Chondrocyte (in vitro differentiated cells): ENCODE results near the gene TTC31. TPM values are rescaled to one million over a fixed set of nuclear protein-coding genes. Genes with fewer than 3 reads are reported as not detected.

ENCODE experiments used
- DNase-seq: peaks from one replicate; pipeline ENCODE4 v3.0.0; 2021; ENCODE audit warnings: mixed read lengths, low spot score
- H3K27ac Mint-ChIP-seq: one replicate; pipeline ENCODE4 v1.8.0; 2021; ENCODE audit warnings: mild to moderate bottlenecking, moderate library complexity, mixed read lengths; ENCODE audit not compliant: unreplicated experiment
- H3K27me3 Mint-ChIP-seq: 2 replicates; pipeline ENCODE4 v1.8.0; 2021; ENCODE audit warnings: low read depth, mixed read lengths
- H3K36me3 Mint-ChIP-seq: 2 replicates; pipeline ENCODE4 v1.8.0; 2021; ENCODE audit warnings: low read depth, mixed read lengths
- H3K4me1 Mint-ChIP-seq: 2 replicates; pipeline ENCODE4 v1.8.0; 2021; ENCODE audit warnings: low read depth, mild to moderate bottlenecking, mixed read lengths
- H3K4me3 Mint-ChIP-seq: one replicate; pipeline ENCODE4 v1.8.0; 2021; ENCODE audit warnings: mild to moderate bottlenecking, moderate library complexity, mixed read lengths; ENCODE audit not compliant: unreplicated experiment
- H3K9me3 Mint-ChIP-seq: 2 replicates; pipeline ENCODE4 v1.8.0; 2021; ENCODE audit warnings: low read depth, mixed read lengths
- total RNA-seq: library from RNA; stranded (reverse); gene quantifications from 3 replicates; pipeline ENCODE4 v1.2.1, GENCODE V29; 2021
- TF ChIP-seq, protein P1 (sequence below): fragments of 200-600 bp; sonication (generic); IDR thresholded peaks from 2 replicates; pipeline ENCODE4 v1.5.0; 2021; ENCODE audit warnings: antibody characterized with exemption, mild to moderate bottlenecking, moderate library complexity

The TTC31 gene
- total RNA-seq, 1 donor from 2014 or later, result 18.1 TPM

DNA sequence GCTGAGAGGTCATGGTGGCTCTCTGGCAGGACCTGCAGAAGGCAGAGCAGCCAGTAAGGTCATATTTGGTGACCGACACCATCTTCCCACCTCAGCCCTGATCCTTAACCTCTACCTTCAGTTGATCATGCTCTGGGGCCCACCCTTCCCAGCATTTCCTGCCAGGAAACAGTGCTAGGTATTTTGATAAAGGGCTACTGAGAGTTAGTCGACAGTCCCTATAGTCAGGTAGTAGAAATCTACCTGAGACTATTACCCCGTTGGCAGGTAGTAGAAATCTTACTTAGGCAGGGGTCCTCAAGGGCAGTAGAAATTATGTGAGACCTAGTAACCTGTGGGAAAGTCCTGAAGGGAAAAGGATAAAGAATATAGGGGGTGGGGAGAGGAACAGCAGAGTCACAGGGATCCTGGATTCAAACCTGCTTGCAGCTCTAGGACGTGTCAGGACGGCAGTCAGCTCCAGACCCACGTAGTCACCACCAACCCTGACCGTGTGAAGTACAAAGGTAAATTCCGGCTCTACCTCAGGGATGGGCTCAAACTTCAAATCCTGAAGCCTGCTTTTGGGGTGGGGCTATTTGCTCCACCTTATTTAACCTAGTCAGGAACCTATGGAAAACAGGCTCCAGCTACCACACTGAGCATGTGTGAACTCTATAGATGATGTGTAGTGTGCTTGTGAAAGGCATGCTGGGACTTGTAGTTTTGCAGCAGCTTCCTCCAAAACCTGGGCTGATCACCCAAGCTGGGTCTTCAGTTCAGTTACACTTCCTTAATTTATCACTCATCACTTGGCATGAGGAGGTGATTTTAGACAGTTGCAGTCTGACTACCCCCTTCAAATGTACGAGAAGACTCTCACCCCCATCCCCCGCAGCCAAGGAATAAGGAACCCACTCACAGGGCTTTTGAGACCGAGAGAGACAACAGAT lies 43.1 kb downstream of the TTC31 start, which contains the start of gene DQX1:
Gene DQX1 (minus strand): TSS at position 515 of the 932 bp plus-strand sequence. CDS start 502 bp downstream, at position 13.
- peaks cover 12% of the 10 kb centered on the region for H3K27me3 Mint-ChIP-seq
- no peak within 1 kb of the TSS for H3K4me3 Mint-ChIP-seq
- DNase-seq, result peak; percentile 27
- TF ChIP-seq, protein P1, sequence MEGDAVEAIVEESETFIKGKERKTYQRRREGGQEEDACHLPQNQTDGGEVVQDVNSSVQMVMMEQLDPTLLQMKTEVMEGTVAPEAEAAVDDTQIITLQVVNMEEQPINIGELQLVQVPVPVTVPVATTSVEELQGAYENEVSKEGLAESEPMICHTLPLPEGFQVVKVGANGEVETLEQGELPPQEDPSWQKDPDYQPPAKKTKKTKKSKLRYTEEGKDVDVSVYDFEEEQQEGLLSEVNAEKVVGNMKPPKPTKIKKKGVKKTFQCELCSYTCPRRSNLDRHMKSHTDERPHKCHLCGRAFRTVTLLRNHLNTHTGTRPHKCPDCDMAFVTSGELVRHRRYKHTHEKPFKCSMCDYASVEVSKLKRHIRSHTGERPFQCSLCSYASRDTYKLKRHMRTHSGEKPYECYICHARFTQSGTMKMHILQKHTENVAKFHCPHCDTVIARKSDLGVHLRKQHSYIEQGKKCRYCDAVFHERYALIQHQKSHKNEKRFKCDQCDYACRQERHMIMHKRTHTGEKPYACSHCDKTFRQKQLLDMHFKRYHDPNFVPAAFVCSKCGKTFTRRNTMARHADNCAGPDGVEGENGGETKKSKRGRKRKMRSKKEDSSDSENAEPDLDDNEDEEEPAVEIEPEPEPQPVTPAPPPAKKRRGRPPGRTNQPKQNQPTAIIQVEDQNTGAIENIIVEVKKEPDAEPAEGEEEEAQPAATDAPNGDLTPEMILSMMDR, result no peak
- peaks cover 19% of the 10 kb centered on the region for H3K36me3 Mint-ChIP-seq
- no peaks in the 10 kb centered on the region for H3K9me3 Mint-ChIP-seq
- H3K4me1 Mint-ChIP-seq, result peaks cover 22% of the 10 kb centered on the region
- H3K27ac Mint-ChIP-seq, result no peak within 1 kb of the TSS

GRCh38 chr2:74526649-74527230 lies 43.9 kb downstream of the TTC31 start:
- H3K4me3 Mint-ChIP-seq, result no peak overlapping the region
- DNase-seq, result peak; percentile 50
- peaks cover 19% of the 10 kb centered on the region for H3K36me3 Mint-ChIP-seq
- no peaks in the 10 kb centered on the region for H3K9me3 Mint-ChIP-seq
- no peak overlapping the region for H3K27ac Mint-ChIP-seq
- H3K4me1 Mint-ChIP-seq, result peaks cover 30% of the 10 kb centered on the region
- peaks cover 8% of the 10 kb centered on the region for H3K27me3 Mint-ChIP-seq
- TF ChIP-seq, protein P1, result no peak

DNA sequence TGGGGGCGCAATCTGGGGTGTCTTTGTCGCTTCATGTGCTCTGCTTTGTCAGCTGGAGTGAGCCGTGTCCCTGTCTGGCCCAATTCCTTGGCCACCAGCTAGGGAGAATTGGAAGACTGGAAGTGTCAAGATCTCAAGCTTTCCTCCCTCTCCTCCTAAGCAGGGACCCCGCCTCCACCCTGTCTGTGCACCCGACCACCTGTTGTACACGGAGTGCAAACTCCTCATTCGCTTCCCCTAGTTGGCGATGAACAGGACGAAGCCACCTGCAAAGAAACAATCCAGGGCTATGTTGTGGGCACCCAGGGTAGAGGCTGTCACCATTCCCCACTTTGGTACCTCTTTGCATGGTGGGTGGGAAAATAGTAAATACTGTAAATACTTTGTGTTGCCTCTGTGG lies 44.9 kb downstream of the TTC31 start:
- TF ChIP-seq, protein P1, result no peak
- Mint-ChIP-seq H3K4me1 (peaks cover 39% of the 10 kb centered on the region), H3K9me3 (no peaks in the 10 kb centered on the region), H3K4me3 (peak overlapping the region; percentile 98), H3K27me3 (peaks cover 2% of the 10 kb centered on the region), H3K27ac (no peak overlapping the region), H3K36me3 (peaks cover 20% of the 10 kb centered on the region)
- peak; percentile 77 for DNase-seq

- Mint-ChIP-seq H3K36me3 (peaks cover 23% of the 10 kb centered on the region), H3K4me1 (peaks cover 40% of the 10 kb centered on the region), H3K27ac (peak overlapping the region; percentile 95), H3K27me3 (no peaks in the 10 kb centered on the region), H3K9me3 (no peaks in the 10 kb centered on the region), H3K4me3 (peak overlapping the region; percentile 98)
- TF ChIP-seq, protein P1, result no peak
- DNase-seq, result peak; percentile 72
These were observed 45.9 kb downstream of the TTC31 start for GRCh38 chr2:74528600-74529356.
